HepG2 (cell line): ENCODE results near the gene SERPINF2. TPM values are rescaled to one million over a fixed set of nuclear protein-coding genes. Genes with fewer than 3 reads are reported as not detected.
A peak's percentile ranks its signal among the peaks of the same experiment; 100 is the strongest.

Experiments
- DMTF1 ChIP-seq: sonication (generic); formaldehyde crosslinking; IDR thresholded peaks from 2 replicates; pipeline ENCODE4 v1.4.0; 2020; ENCODE audit warnings: mild to moderate bottlenecking, missing genetic modification reagents
- GABPA ChIP-seq, 2 experiments: IDR thresholded peaks; 2 replicates each; pipeline ENCODE4 v1.6.1; 2011 to 2016; ENCODE audit warnings: low read depth in 2 of 2, low read length in 1 of 2, missing biosample characterization in 1 of 2, missing genetic modification characterization in 1 of 2
- HIVEP1 ChIP-seq: sonication (generic); formaldehyde crosslinking; IDR thresholded peaks from 2 replicates; pipeline ENCODE4 v1.4.0; 2020; ENCODE audit warnings: mild to moderate bottlenecking, missing genetic modification reagents
- MAFG ChIP-seq: sonication (generic); formaldehyde crosslinking; IDR thresholded peaks from 2 replicates; pipeline ENCODE4 v1.5.1; 2020; ENCODE audit warnings: mild to moderate bottlenecking, missing genetic modification reagents
- SRSF1 ChIP-seq: fragments of 200-400 bp; formaldehyde crosslinking; optimal IDR thresholded peaks from 2 replicates; pipeline ENCODE3; 2017; ENCODE audit warnings: mild to moderate bottlenecking, low read depth, low read length, moderate library complexity
- TBP ChIP-seq: sonication (generic); formaldehyde crosslinking; IDR thresholded peaks from 2 replicates; pipeline ENCODE4 v1.5.0; 2020; ENCODE audit warnings: missing genetic modification reagents
- TCF12 ChIP-seq, 2 experiments: fragments of 450-650 bp in 1 of 2; sonication (generic) in 1 of 2; formaldehyde crosslinking in 1 of 2; IDR thresholded peaks; 2 replicates each; pipeline versions ENCODE4 v1.6.1 to v1.8.0; 2017 to 2022; ENCODE audit warnings: antibody characterized with exemption in 1 of 2, mild to moderate bottlenecking in 1 of 2, missing genetic modification reagents in 1 of 2, moderate library complexity in 1 of 2
- THRA ChIP-seq: sonication (generic); formaldehyde crosslinking; IDR thresholded peaks from 2 replicates; pipeline ENCODE4 v1.4.0; 2020; ENCODE audit warnings: missing genetic modification reagents, borderline replicate concordance
- YY1 ChIP-seq: IDR thresholded peaks from 2 replicates; pipeline ENCODE4 v1.6.1; 2011; ENCODE audit warnings: low read length, low read depth, moderate library complexity, mild to moderate bottlenecking; ENCODE audit not compliant: insufficient read depth, insufficient replicate concordance
- ZBTB25 ChIP-seq: IDR thresholded peaks from 2 replicates; pipeline ENCODE4 v1.6.1; 2018; ENCODE audit warnings: missing genetic modification reagents
- ZBTB42 ChIP-seq: sonication (generic); formaldehyde crosslinking; IDR thresholded peaks from 2 replicates; pipeline ENCODE4 v1.5.0; 2020; ENCODE audit warnings: mild to moderate bottlenecking, missing genetic modification reagents
- ZFP82 ChIP-seq: sonication (generic); formaldehyde crosslinking; IDR thresholded peaks from 2 replicates; pipeline ENCODE4 v1.5.1; 2020; ENCODE audit warnings: mild to moderate bottlenecking, missing genetic modification reagents, borderline replicate concordance
- ZMYM2 ChIP-seq: sonication (generic); formaldehyde crosslinking; IDR thresholded peaks from 2 replicates; pipeline ENCODE4 v1.8.0; 2022; ENCODE audit warnings: mild to moderate bottlenecking, missing genetic modification reagents
- ZMYM4 ChIP-seq: sonication (generic); formaldehyde crosslinking; IDR thresholded peaks from 2 replicates; pipeline ENCODE4 v1.8.1; 2023; ENCODE audit warnings: mild to moderate bottlenecking, missing genetic modification reagents
- ZNF230 ChIP-seq: sonication (generic); formaldehyde crosslinking; IDR thresholded peaks from 2 replicates; pipeline ENCODE4 v1.4.0; 2020; ENCODE audit warnings: mild to moderate bottlenecking, missing genetic modification reagents
- ZNF263 ChIP-seq: sonication (generic); formaldehyde crosslinking; IDR thresholded peaks from 2 replicates; pipeline ENCODE4 v1.4.0; 2020; ENCODE audit warnings: missing genetic modification reagents
- ZNF280B ChIP-seq: sonication (generic); formaldehyde crosslinking; IDR thresholded peaks from 2 replicates; pipeline ENCODE4 v1.5.0; 2020; ENCODE audit warnings: missing genetic modification reagents, mild to moderate bottlenecking, borderline replicate concordance
- ZNF605 ChIP-seq: sonication (generic); formaldehyde crosslinking; IDR thresholded peaks from 2 replicates; pipeline ENCODE4 v1.8.0; 2022; ENCODE audit warnings: mild to moderate bottlenecking, missing genetic modification reagents
- ZNF614 ChIP-seq: IDR thresholded peaks from 2 replicates; pipeline ENCODE4 v1.6.1; 2018; ENCODE audit warnings: missing biosample characterization, missing genetic modification reagents, inconsistent platforms, borderline replicate concordance
- ZNF780A ChIP-seq: sonication (generic); formaldehyde crosslinking; IDR thresholded peaks from 2 replicates; pipeline ENCODE4 v1.8.0; 2022; ENCODE audit warnings: mild to moderate bottlenecking, missing genetic modification reagents, moderate library complexity
- ZNF788 ChIP-seq: sonication (generic); formaldehyde crosslinking; IDR thresholded peaks from 2 replicates; pipeline ENCODE4 v1.5.0; 2020; ENCODE audit warnings: mild to moderate bottlenecking, missing genetic modification reagents, borderline replicate concordance
- ZSCAN25 ChIP-seq: sonication (generic); formaldehyde crosslinking; IDR thresholded peaks from 2 replicates; pipeline ENCODE4 v1.8.0; 2022; ENCODE audit warnings: mild to moderate bottlenecking, missing genetic modification reagents
- polyA plus RNA-seq, 8 experiments: library from polyadenylated mRNA; depleted of rRNA in 3 of 8; stranded (reverse) in 7 of 8; unstranded in 1 of 8; fragments of >200 nt; fragmentation: Illumina TruSeq in 4 of 8; extraction: Trizol in 4 of 8; gene quantifications; 2 replicates each; pipeline versions ENCODE4 v1.2.1 to v1.2.3, GENCODE V29; 2011 to 2016; ENCODE audit warnings: low read depth in 4 of 8, missing spikeins in 1 of 8, mixed read lengths in 1 of 8; ENCODE audit not compliant: insufficient read depth in 1 of 8
- total RNA-seq, 5 experiments: library from RNA; depleted of rRNA; stranded (reverse); fragments of >200 nt; fragmentation: Illumina TruSeq; extraction: Trizol; gene quantifications; 2 replicates each; pipeline ENCODE4 v1.2.3, GENCODE V29; 2016; ENCODE audit warnings: low read depth in 1 of 5

The SERPINF2 gene
- total and polyA plus RNA-seq, 2 of the 13 experiments (the other 11 are each of a cell fraction or from before 2014, with no cell fraction given): 309 to 548 TPM

- no peak for TF ChIP-seq YY1
- TF ChIP-seq ZNF230 (CRISPR knock-in tag): no peak; the same call in 1 of the 2 replicates
- TF ChIP-seq ZNF780A: no peak
- no peak for TF ChIP-seq ZFP82 (CRISPR knock-in tag)
- no peak for TF ChIP-seq ZSCAN25
- TF ChIP-seq HIVEP1 (CRISPR knock-in tag): no peak
- no peak for TF ChIP-seq TCF12 (IDR thresholded peaks at IDR 0.05)
- no peak for TF ChIP-seq TCF12 (CRISPR knock-in tag; IDR thresholded peaks at IDR 0.05)
- TF ChIP-seq ZMYM4 (CRISPR knock-in tag): 0 out of 2 replicates have a peak, but pooled peaks have one; percentile 6
- peak; percentile 87 for TF ChIP-seq MAFG
- peak; percentile 76 for TF ChIP-seq ZNF605 (CRISPR knock-in tag)
- TF ChIP-seq THRA (CRISPR knock-in tag): no peak; the same call in 1 of the 2 replicates
- no peak for TF ChIP-seq DMTF1 (CRISPR knock-in tag)
- peak; percentile 18; the same call in 1 of the 2 replicates for TF ChIP-seq ZNF614 (CRISPR knock-in tag)
- TF ChIP-seq ZNF788: peak; percentile 56; the same call in 1 of the 2 replicates
- TF ChIP-seq ZNF263 (CRISPR knock-in tag): no peak
- no peak for TF ChIP-seq ZNF280B
- no peak for TF ChIP-seq ZMYM2 (CRISPR knock-in tag)
- TF ChIP-seq ZBTB42: no peak
- TF ChIP-seq TBP: no peak
- no peak for TF ChIP-seq SRSF1
- no peak for TF ChIP-seq GABPA (IDR thresholded peaks at IDR 0.05; ENCODE audit: low read depth, low read length)
- TF ChIP-seq GABPA (CRISPR knock-in tag; IDR thresholded peaks at IDR 0.05; ENCODE audit: low read depth): peak; percentile 16; the same call in 1 of the 2 replicates
- TF ChIP-seq ZBTB25 (CRISPR knock-in tag): no peak
Observed at GRCh38 chr17:1716912-1717695, 25.6 kb upstream of the SERPINF2 start (continued).
